ENCODE results near the gene XPOT. TPM values are rescaled to one million over a fixed set of nuclear protein-coding genes. Genes with fewer than 3 reads are reported as not detected.

The XPOT gene
- total RNA-seq, 1 donor from 2014 or later: 68.6 TPM

DNA sequence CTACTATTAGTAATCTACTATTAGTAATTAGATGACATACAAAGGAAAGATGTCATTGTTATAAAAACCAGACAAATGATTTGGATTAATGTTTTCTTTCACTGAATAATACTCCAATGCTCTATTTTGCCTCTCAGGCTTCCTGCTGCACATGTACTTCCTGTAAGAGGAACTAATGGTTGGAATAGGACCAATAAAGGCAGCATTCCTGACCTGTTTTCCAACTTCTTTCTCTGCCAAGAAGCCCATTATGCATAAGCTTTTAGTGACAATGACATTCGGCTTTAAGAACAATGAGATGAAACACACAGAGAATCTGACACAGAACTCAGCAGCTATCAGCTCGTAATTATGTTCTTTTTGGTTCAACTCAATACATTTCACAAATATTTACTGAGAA is 8.5 kb upstream of the XPOT start:
- peaks cover under 1% of the 10 kb centered on the region for H3K4me1 ChIP-seq
- H3K4me3 ChIP-seq: no peak overlapping the region
- peaks cover 15% of the 10 kb centered on the region for H3K27me3 ChIP-seq (ENCODE audit: low read depth)
- no peak overlapping the region for H3K27ac ChIP-seq
- no peaks in the 10 kb centered on the region for H3K36me3 ChIP-seq
- TF ChIP-seq, protein P1, sequence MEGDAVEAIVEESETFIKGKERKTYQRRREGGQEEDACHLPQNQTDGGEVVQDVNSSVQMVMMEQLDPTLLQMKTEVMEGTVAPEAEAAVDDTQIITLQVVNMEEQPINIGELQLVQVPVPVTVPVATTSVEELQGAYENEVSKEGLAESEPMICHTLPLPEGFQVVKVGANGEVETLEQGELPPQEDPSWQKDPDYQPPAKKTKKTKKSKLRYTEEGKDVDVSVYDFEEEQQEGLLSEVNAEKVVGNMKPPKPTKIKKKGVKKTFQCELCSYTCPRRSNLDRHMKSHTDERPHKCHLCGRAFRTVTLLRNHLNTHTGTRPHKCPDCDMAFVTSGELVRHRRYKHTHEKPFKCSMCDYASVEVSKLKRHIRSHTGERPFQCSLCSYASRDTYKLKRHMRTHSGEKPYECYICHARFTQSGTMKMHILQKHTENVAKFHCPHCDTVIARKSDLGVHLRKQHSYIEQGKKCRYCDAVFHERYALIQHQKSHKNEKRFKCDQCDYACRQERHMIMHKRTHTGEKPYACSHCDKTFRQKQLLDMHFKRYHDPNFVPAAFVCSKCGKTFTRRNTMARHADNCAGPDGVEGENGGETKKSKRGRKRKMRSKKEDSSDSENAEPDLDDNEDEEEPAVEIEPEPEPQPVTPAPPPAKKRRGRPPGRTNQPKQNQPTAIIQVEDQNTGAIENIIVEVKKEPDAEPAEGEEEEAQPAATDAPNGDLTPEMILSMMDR (IDR thresholded peaks at IDR 0.05): no peak
- DNase-seq (no peak), ATAC-seq (peak in 1 of 2 donors; percentile 35)
- intact Hi-C loops (cut with DNase I): no loop called here
- no peaks in the 10 kb centered on the region for H3K9me3 ChIP-seq

DNA sequence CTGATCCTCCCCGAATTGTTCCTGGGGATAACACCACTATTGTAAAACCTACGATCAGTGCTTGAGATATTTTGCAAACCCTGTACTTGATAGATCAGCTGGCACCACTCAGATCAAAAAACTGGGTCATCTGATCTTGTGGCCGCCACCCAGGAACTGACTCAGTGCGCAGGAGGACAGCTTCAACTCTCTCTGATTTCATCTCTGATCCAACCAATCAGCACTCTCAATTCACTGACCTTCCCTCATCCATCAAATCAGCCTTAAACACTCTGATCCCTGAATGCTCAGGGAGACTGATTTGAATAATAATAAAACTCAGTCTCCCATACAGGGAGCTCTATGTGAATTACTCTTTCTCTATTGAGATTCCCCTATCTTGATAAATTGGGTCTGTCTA is 4.2 kb upstream of the XPOT start:
- H3K4me1 ChIP-seq: peaks cover 5% of the 10 kb centered on the region
- no peak overlapping the region for H3K4me3 ChIP-seq
- intact Hi-C loops (cut with DNase I): no loop called here
- H3K9me3 ChIP-seq: no peaks in the 10 kb centered on the region
- ATAC-seq (no peak), DNase-seq (no peak)
- H3K27ac ChIP-seq: no peak overlapping the region
- H3K36me3 ChIP-seq: no peaks in the 10 kb centered on the region
- H3K27me3 ChIP-seq (ENCODE audit: low read depth): no peaks in the 10 kb centered on the region
- TF ChIP-seq, protein P1 (IDR thresholded peaks at IDR 0.05): no peak

DNA sequence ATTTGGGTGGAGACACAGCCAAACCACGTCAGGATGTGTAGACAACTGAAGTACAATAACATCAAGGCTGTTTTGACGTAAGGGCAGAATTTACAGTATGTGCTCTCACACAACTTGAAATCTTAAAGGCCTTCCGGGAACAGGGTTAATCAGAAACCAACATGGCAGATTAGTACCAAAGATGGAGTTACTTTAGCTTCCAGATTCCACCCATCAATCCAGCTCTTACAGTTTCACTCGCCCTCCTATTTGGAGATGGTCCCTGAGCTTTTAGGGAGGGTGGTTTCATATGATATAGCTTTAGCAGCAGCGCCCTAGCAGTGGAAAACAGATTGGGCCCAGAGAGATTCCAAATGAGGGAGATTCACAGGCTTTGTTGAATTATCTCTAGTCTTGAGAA is 2.0 kb upstream of the XPOT start:
- TF ChIP-seq, protein P1 (IDR thresholded peaks at IDR 0.05): no peak
- Histone ChIP-seq H3K36me3 (no peaks in the 10 kb centered on the region), H3K4me1 (peaks cover 14% of the 10 kb centered on the region), H3K27me3 (ENCODE audit: low read depth) (no peaks in the 10 kb centered on the region), H3K27ac (no peak overlapping the region), H3K9me3 (no peaks in the 10 kb centered on the region), H3K4me3 (no peak overlapping the region)
- DNase-seq (no peak), ATAC-seq (no peak)
- intact Hi-C loops (cut with DNase I): no loop called here

DNA sequence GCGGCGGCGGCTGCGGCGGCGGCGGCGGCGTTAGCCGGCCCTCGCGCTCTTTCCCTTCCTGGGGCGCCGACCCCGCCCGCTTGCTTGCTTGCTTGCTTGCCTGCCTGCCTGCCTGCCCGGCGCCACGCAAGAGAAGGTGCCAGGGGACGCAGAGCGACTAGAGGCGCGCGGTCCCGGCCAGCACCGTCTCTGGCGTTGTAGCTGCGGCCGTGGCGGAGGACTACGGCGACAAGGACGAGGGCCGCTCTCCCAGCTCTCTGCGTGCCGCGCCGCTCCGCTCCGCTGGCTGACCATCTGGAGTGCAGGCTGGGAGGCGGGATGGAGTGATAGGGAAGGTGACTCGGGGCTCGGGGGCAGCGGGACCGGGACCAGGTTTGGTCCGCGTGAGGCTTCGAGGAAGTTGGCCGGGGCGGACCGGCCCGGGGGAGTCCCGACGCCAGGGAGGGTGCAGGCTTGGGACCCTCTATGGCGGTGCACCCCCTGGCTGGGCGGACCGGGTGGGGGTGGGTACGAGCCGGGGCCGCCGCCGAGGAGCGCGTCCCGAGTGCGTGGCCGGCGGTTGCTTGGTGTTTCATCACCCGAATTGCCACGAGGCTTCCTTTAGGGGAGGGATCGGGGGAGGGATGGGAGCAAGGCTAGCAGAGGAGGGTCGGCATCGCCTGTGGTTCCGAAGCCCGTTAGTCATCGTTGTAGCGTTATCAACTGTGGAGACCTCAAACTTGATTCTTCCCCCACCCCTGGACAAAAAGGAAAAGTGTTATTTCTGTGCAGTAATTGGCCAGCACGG is 471 bp downstream of the XPOT start:
- H3K27me3 ChIP-seq (ENCODE audit: low read depth): no peaks in the 10 kb centered on the region
- peaks cover 14% of the 10 kb centered on the region for H3K4me1 ChIP-seq
- no peaks in the 10 kb centered on the region for H3K36me3 ChIP-seq
- no peaks in the 10 kb centered on the region for H3K9me3 ChIP-seq
- H3K27ac ChIP-seq: peak overlapping the region; percentile 96
- TF ChIP-seq, protein P1 (IDR thresholded peaks at IDR 0.05): no peak
- intact Hi-C loops (cut with DNase I): no loop called here
- DNase-seq: peak; percentile 70
- ATAC-seq: peak; percentile 59 to 67
- H3K4me3 ChIP-seq: peak overlapping the region; percentile 87

DNA sequence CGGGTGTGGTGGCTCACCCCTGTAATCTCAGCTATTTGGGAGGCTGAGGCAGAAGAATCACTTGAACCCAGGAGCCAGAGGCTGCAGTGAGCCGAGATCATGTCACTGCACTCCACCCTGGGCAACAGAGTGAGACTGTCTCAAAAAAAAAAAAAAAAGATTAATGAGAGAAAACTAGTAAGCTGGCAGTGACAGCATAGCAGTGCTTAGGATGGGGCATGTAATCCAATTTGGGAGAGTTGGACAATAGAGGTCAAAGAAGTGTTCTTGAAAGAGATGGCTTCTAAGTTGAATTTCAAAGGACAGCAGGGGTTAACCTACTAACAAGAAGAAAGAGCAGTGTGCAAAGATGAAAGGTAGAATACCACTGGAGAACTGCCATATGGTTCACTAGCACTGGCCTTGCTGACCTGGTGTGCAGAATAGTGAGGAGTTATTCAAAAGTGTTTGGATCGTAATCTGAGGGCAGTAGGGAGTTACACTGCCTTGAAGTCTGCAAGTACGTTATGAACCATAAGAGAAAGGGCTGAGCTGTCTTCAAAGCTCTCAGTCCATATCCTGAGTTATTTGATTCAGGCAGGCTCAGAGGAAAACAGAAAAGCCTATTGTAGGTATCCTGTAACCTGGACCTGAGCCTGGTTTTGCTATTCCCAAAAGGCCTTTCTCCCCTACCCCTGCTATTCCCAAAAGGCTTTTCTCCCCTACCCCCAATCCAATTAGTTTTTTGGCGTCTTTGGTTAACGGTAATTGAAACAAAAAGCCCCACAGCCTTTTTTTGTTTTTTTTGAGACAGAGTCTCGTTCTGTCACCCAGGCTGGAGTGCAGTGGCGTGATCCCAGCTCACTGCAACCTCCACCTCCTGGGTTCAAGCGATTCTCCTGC is 3.4 kb downstream of the XPOT start:
- peaks cover 14% of the 10 kb centered on the region for H3K4me1 ChIP-seq
- peaks cover 27% of the 10 kb centered on the region for H3K36me3 ChIP-seq
- ATAC-seq (no peak), DNase-seq (no peak)
- H3K27me3 ChIP-seq (ENCODE audit: low read depth): no peaks in the 10 kb centered on the region
- H3K4me3 ChIP-seq: no peak overlapping the region
- H3K9me3 ChIP-seq: no peaks in the 10 kb centered on the region
- intact Hi-C loops (cut with DNase I): no loop called here
- TF ChIP-seq, protein P1 (IDR thresholded peaks at IDR 0.05): no peak
- no peak overlapping the region for H3K27ac ChIP-seq

All from lower lobe of right lung (tissue), 2 donors.